Mesodermal cell (in vitro differentiated cells): ENCODE measurements around the gene TEX13B. TPM values are rescaled to one million over a fixed set of nuclear protein-coding genes. Genes with fewer than 3 reads are reported as not detected.

Source experiments
- H3K27ac ChIP-seq: 2 replicates; pipeline ENCODE4 v1.7.0; 2013; ENCODE audit warnings: mild to moderate bottlenecking, low read depth, low read length, moderate library complexity; ENCODE audit not compliant: severe bottlenecking
- H3K36me3 ChIP-seq: 2 replicates; pipeline ENCODE4 v1.7.1; 2013; ENCODE audit warnings: mild to moderate bottlenecking, low read length, moderate library complexity; ENCODE audit not compliant: control insufficient read depth, insufficient read depth
- H3K4me1 ChIP-seq: one replicate; pipeline ENCODE4 v1.7.1; 2013; ENCODE audit warnings: mild to moderate bottlenecking, low read length; ENCODE audit not compliant: insufficient read depth, control insufficient read depth, poor library complexity, severe bottlenecking
- H3K4me3 ChIP-seq: 2 replicates; pipeline ENCODE4 v1.7.0; 2013; ENCODE audit warnings: low read length, control low read depth, mild to moderate bottlenecking; ENCODE audit not compliant: insufficient read depth, poor library complexity, severe bottlenecking; ENCODE audit errors: extremely low read depth
- H3K9me3 ChIP-seq: 2 replicates; pipeline ENCODE4 v1.7.1; 2013; ENCODE audit warnings: mild to moderate bottlenecking, low read length, moderate library complexity; ENCODE audit not compliant: control insufficient read depth
- WGBS, 2 experiments: methylation state at CpG; one replicate each; pipeline ENCODE4 v1.1.5; 2013; ENCODE audit warnings: missing lambda C conversion rate in 2 of 2; ENCODE audit not compliant: insufficient coverage in 2 of 2; 5-methylcytosine and 5-hydroxymethylcytosine counted together
- polyA plus RNA-seq, 2 experiments: library from polyadenylated mRNA; stranded (reverse); fragments of 50-300 nt; gene quantifications; one replicate each; pipeline ENCODE4 v1.2.3, GENCODE V29; 2013

TEX13B gene, protein sequence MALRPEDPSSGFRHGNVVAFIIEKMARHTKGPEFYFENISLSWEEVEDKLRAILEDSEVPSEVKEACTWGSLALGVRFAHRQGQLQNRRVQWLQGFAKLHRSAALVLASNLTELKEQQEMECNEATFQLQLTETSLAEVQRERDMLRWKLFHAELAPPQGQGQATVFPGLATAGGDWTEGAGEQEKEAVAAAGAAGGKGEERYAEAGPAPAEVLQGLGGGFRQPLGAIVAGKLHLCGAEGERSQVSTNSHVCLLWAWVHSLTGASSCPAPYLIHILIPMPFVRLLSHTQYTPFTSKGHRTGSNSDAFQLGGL
- not detected for polyA plus RNA-seq (2013, experiment 1 of 2)
- not detected for polyA plus RNA-seq (2013, experiment 2 of 2)

DNA sequence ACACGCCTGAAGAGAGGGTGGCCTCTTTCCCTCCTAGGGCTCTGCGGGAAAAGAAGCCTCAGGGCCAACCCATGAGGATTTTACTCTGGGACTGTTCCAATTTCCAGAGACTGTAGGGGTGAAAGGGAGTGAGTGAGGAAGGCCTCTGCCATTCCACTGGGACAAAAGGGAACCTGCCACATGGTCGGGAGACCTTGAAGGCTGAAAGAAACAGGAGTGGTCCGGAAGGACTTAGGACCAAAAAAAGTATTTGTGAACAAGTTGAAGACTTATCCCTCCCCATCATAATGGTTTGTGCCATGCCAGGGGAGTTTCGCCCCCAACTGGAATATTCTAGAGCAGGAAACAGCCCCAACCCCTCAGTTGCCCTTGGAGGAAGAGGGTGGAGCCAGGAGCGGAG is at the start of gene TEX13B:
TSS of gene TEX13B (minus strand) at position 15 of the 400 bp plus-strand sequence. CDS start 243 bp downstream, outside the sequence.
- WGBS, 2 experiments, result no CpG with 5 or more reads among the region's 6 CpGs
- Histone ChIP-seq H3K4me3 (no peak within 1 kb of the TSS), H3K4me1 (no peaks in the 10 kb centered on the region), H3K9me3 (no peaks in the 10 kb centered on the region), H3K27ac (no peak within 1 kb of the TSS), H3K36me3 (no peaks in the 10 kb centered on the region)

- H3K27ac ChIP-seq, result no peak overlapping the region
- no peaks in the 10 kb centered on the region for H3K9me3 ChIP-seq
- WGBS, 2 experiments, result 100% methylated on average over 2 of the region's 5 CpGs; no CpG with 5 or more reads in 1 of the 2 experiments
- no peak overlapping the region for H3K4me3 ChIP-seq
- no peaks in the 10 kb centered on the region for H3K36me3 ChIP-seq
- H3K4me1 ChIP-seq, result peaks cover 3% of the 10 kb centered on the region
Measured at GRCh38 chrX:108029928-108030711, 48.0 kb upstream of the TEX13B start.

GRCh38 chrX:108028854-108029253 is 46.7 kb upstream of the TEX13B start:
- Histone ChIP-seq H3K9me3 (no peaks in the 10 kb centered on the region), H3K36me3 (no peaks in the 10 kb centered on the region), H3K4me1 (peaks cover 2% of the 10 kb centered on the region), H3K4me3 (no peak overlapping the region), H3K27ac (no peak overlapping the region)
- 80% methylated on average over 1 of the region's 1 CpG; no CpG with 5 or more reads in 1 of the 2 experiments for WGBS, 2 experiments

- WGBS, 2 experiments, result 80 to 100% methylated on average over 1 of the region's 2 CpGs
- no peaks in the 10 kb centered on the region for H3K4me1 ChIP-seq
- H3K9me3 ChIP-seq, result no peaks in the 10 kb centered on the region
- H3K36me3 ChIP-seq, result no peaks in the 10 kb centered on the region
- H3K27ac ChIP-seq, result no peak overlapping the region
- no peak overlapping the region for H3K4me3 ChIP-seq
Measured at GRCh38 chrX:108025954-108026600, 43.9 kb upstream of the TEX13B start.

DNA sequence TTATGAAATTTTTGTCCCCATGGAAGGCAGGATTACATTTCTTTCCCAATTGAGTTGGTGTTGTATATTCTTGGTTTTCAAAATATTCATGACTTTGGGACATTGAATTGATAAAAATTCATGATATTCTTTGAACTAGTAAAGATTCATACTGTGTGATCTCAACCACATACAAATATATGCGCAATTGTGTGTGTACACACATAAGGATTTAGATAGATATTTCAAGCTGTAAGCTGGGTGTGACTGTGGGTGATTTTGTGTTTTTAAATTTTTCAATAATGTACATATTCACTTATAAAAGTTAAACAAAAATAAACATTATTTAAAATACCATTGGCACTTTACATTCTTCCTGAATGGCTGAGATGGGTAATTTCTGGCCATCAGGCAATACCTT is 43.2 kb upstream of the TEX13B start:
- Histone ChIP-seq H3K36me3 (no peaks in the 10 kb centered on the region), H3K4me3 (no peak overlapping the region), H3K4me1 (no peaks in the 10 kb centered on the region), H3K27ac (no peak overlapping the region), H3K9me3 (no peaks in the 10 kb centered on the region)
- WGBS, 2 experiments, result no CpG with 5 or more reads among the region's 1 CpG

DNA sequence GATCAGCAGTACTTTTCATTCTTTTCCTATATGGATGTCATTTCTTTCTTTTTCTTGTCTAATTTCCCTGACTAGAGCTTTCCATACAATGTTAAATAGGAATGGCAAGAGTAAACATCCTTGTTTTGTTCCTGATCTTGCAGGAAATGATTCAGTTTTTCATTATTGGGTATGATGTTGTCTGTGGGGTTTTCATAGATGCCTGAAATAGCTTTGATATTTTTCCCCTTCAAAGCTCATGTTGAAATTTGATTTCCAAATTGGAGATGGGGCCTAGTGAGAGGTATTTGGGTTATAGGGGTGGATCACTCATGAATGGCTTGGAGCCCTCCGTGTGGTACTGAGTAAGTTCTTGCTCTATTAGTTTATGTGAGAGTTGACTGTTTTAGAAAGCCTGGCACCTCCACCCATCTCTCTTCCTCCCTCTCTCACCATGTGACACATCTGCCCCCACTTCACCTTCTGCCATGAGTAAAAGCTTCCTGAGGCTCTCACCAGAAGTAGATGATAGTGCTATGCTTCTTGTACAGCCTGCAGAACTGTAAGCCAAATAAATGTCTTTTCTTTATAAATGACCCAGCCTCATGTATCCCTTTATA is 40.4 kb upstream of the TEX13B start:
- Histone ChIP-seq H3K4me1 (no peaks in the 10 kb centered on the region), H3K36me3 (no peaks in the 10 kb centered on the region), H3K27ac (no peak overlapping the region), H3K9me3 (no peaks in the 10 kb centered on the region), H3K4me3 (no peak overlapping the region)
- WGBS, 2 experiments, result no CpG with 5 or more reads among the region's 1 CpG

DNA sequence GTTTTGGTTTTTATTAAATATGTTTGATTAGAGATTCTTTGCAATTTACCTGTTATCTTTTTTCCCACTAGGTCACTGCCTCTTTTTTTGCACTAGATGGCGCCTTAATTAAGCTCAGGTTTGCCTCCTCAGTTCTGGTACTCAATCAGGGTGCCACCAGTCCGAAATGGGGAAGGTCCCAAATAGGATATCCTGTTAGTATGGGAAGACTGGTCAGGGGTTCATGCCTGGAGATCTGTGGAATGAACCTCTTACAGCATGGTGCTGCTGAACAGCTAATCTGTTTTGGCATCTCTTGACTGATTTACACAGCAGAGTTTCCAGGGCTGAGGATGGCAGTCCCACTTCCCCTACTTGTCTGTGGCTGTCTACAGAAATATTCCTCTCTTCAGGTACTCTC is 38.5 kb upstream of the TEX13B start:
- WGBS, 2 experiments, result no CpG with 5 or more reads among the region's 2 CpGs
- H3K4me3 ChIP-seq, result no peak overlapping the region
- no peaks in the 10 kb centered on the region for H3K4me1 ChIP-seq
- no peak overlapping the region for H3K27ac ChIP-seq
- no peaks in the 10 kb centered on the region for H3K9me3 ChIP-seq
- H3K36me3 ChIP-seq, result no peaks in the 10 kb centered on the region

DNA sequence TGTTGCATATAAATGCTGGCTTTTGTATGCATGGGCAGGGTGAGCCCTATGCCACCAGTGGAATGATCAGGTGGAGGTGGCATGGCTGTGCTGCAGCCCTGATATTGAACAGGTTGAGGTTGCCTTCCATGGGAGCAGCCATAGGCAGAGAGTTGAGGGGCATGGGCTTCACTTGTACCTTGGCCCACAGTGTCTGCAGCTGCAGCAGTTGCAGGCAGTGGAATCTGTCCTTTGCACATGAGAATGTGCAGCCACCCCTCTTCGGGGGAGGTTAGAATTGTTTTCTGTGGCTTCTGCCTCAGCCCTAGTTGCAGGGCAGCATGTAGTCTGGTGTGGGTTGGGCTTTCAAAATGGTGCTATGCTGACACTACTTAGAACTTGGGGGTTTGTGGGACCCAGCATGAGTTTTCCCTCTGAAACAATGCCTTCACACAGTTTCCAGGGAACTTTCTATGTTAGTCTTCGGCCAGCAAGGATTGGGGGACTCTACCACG is 37.3 kb upstream of the TEX13B start:
- WGBS, 2 experiments, result 74 to 80% methylated on average over 1 to 2 of the region's 3 CpGs
- Histone ChIP-seq H3K4me1 (no peaks in the 10 kb centered on the region), H3K4me3 (no peak overlapping the region), H3K27ac (no peak overlapping the region), H3K9me3 (no peaks in the 10 kb centered on the region), H3K36me3 (no peaks in the 10 kb centered on the region)

DNA sequence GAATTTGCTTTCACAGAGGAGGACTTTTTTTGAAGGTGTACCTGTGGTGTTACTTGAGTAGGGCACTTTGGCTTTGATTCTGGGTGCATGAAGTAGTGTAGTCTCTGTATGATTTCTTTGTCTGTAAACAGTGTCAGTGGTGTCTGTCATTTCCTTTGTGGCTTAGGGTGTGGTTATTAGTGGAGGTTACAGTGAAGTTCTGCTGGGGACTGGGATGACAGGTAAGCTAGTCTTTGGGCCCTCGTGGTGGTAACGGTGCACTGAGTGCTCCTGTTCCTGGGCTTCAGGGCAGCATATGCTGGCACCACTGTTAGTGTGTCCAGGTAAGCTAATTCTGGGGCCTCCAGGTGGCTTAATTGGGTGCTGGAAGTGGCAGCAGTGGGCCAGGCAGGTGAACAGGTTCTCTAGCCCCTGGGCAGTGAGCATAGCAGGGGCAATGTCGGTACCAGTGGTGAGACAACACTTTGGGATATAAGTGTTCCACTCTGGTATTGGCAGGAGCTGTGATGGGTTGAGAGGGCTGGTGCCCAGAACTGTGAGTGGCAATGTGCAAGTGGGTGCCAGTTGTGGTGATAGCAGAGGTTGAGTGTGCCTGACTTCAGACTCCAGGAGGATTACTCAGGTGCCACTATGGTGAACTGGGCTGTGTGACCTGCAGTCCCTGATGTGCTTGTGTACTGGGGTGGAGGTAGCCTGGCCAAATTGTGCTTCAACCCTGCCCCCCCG is 36.6 kb upstream of the TEX13B start:
- 90% methylated on average over 2 of the region's 4 CpGs; no CpG with 5 or more reads in 1 of the 2 experiments for WGBS, 2 experiments
- H3K27ac ChIP-seq, result no peak overlapping the region

More for the DNA sequence above, 36.6 kb upstream of the TEX13B start:
- no peaks in the 10 kb centered on the region for H3K9me3 ChIP-seq
- H3K4me1 ChIP-seq, result no peaks in the 10 kb centered on the region
- H3K36me3 ChIP-seq, result no peaks in the 10 kb centered on the region
- H3K4me3 ChIP-seq, result no peak overlapping the region
